ENCODE results near the gene MORN1. TPM values are rescaled to one million over a fixed set of nuclear protein-coding genes. Genes with fewer than 3 reads are reported as not detected.

The MORN1 gene
- polyA plus RNA-seq, 1 donor (not counting 4 experiments of a cell fraction or from before 2014, with no cell fraction given): 2.1 TPM

- dilution Hi-C loops (cut with MboI; ENCODE audit: extremely low pct_ligation_motif_present, low sequenced_read_pairs): no loop called here
- no peak for FAIRE-seq
These were observed 2.1 kb upstream of the MORN1 start for GRCh38 chr1:2393471-2393877.

DNA sequence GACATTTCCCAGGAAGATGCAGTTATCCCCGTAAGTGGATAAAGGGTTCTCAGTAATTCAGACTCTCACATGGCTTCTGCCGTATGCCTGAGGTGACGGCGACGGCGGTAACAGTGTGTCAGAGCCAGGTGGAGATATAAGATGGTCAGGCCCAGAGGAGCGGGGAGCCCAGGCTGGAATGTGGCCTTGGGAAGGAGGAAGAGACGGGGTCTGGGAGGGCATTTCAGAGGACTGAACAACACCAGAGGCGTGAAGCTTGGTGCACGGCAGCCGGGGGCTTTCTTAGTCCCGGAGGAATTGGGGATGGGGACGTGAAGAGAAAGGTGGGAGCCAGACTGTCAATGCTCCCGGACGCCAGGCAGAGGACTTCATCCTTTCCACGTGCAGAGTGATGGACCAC is 1.3 kb upstream of the MORN1 start:
- Histone ChIP-seq H3K36me3 (ENCODE audit: control insufficient read depth in 2 of 2, extremely low read depth in 1 of 2, insufficient read depth in 2 of 2, low read length in 2 of 2) (peaks cover 14 to 52% of the 10 kb centered on the region in 2 experiments), H4K20me1 (ENCODE audit: control insufficient read depth, extremely low read depth, insufficient read depth, low read length) (peaks cover 3% of the 10 kb centered on the region), H3K9me1 (ENCODE audit: control insufficient read depth, extremely low read depth, insufficient read depth, low read length) (peaks cover 4% of the 10 kb centered on the region), H2AFZ (ENCODE audit: control insufficient read depth, low read length) (no peak overlapping the region), H3K27ac (ENCODE audit: control insufficient read depth, insufficient read depth, low read length) (peak overlapping the region; percentile 70), H3K4me2 (ENCODE audit: control insufficient read depth, extremely low read depth, insufficient read depth, low read depth, low read length) (peak overlapping the region; percentile 99), H3K27me3 (ENCODE audit: control insufficient read depth, extremely low read depth, insufficient read depth, low read length) (no peaks in the 10 kb centered on the region), H3K9ac (ENCODE audit: control insufficient read depth, extremely low read depth, insufficient read depth, low read length) (peak overlapping the region; percentile 78), H3K9me3 (ENCODE audit: control insufficient read depth, low read depth, low read length) (no peaks in the 10 kb centered on the region), H3K4me3 (ENCODE audit: control insufficient read depth in 2 of 3, extremely low read depth in 1 of 3, insufficient read depth in 2 of 3, low read depth in 1 of 3, low read length in 3 of 3) (peak overlapping the region; percentile 91 to 97 (median 91)), H3K79me2 (ENCODE audit: control insufficient read depth, insufficient read depth, low read length) (peaks cover 61% of the 10 kb centered on the region), H3K4me1 (ENCODE audit: control insufficient read depth, extremely low read depth, insufficient read depth, low read length) (peaks cover 21% of the 10 kb centered on the region)
- FAIRE-seq (no peak), DNase-seq (ENCODE audit: low read depth, low spot score) (no peak)
- TF ChIP-seq EZH2 (IDR thresholded peaks at IDR 0.05; ENCODE audit: low read length) (no peak), CTCF (optimal IDR thresholded peaks at IDR 0.05 in 1 of 3, IDR thresholded peaks at IDR 0.05 in 1 of 3, conservative IDR thresholded peaks at IDR 0.05 in 1 of 3; ENCODE audit: extremely low read depth in 1 of 3, insufficient read depth in 2 of 3, low read length in 3 of 3) (no peak)
- dilution Hi-C loops (cut with MboI; ENCODE audit: extremely low pct_ligation_motif_present, low sequenced_read_pairs): no loop called here

More at GRCh38 chr1:2393471-2393877, 2.1 kb upstream of the MORN1 start:
- TF ChIP-seq EZH2 (IDR thresholded peaks at IDR 0.05; ENCODE audit: low read length) (no peak), CTCF (optimal IDR thresholded peaks at IDR 0.05 in 1 of 3, IDR thresholded peaks at IDR 0.05 in 1 of 3, conservative IDR thresholded peaks at IDR 0.05 in 1 of 3; ENCODE audit: extremely low read depth in 1 of 3, insufficient read depth in 2 of 3, low read length in 3 of 3) (no peak)
- no peaks in the 10 kb centered on the region for H3K9me3 ChIP-seq (ENCODE audit: control insufficient read depth, low read depth, low read length)
- H3K9me1 ChIP-seq (ENCODE audit: control insufficient read depth, extremely low read depth, insufficient read depth, low read length): peaks cover 4% of the 10 kb centered on the region
- peaks cover 63% of the 10 kb centered on the region for H3K79me2 ChIP-seq (ENCODE audit: control insufficient read depth, insufficient read depth, low read length)
- peaks cover 3% of the 10 kb centered on the region for H4K20me1 ChIP-seq (ENCODE audit: control insufficient read depth, extremely low read depth, insufficient read depth, low read length)
- H2AFZ ChIP-seq (ENCODE audit: control insufficient read depth, low read length): no peak overlapping the region
- no peak overlapping the region for H3K4me3 ChIP-seq (ENCODE audit: control insufficient read depth in 2 of 3, extremely low read depth in 1 of 3, insufficient read depth in 2 of 3, low read depth in 1 of 3, low read length in 3 of 3)
- peaks cover 21% of the 10 kb centered on the region for H3K4me1 ChIP-seq (ENCODE audit: control insufficient read depth, extremely low read depth, insufficient read depth, low read length)
- H3K36me3 ChIP-seq (ENCODE audit: control insufficient read depth in 2 of 2, extremely low read depth in 1 of 2, insufficient read depth in 2 of 2, low read length in 2 of 2): peaks cover 16 to 56% of the 10 kb centered on the region in 2 experiments
- H3K4me2 ChIP-seq (ENCODE audit: control insufficient read depth, extremely low read depth, insufficient read depth, low read depth, low read length): no peak overlapping the region
- DNase-seq (ENCODE audit: low read depth, low spot score): no peak
- H3K27me3 ChIP-seq (ENCODE audit: control insufficient read depth, extremely low read depth, insufficient read depth, low read length): no peaks in the 10 kb centered on the region
- no peak overlapping the region for H3K27ac ChIP-seq (ENCODE audit: control insufficient read depth, insufficient read depth, low read length)
- no peak overlapping the region for H3K9ac ChIP-seq (ENCODE audit: control insufficient read depth, extremely low read depth, insufficient read depth, low read length)
